Daoy (cell line): ENCODE results near the gene FBXL13. TPM values are rescaled to one million over a fixed set of nuclear protein-coding genes. Genes with fewer than 3 reads are reported as not detected.

ENCODE experiments used
- total RNA-seq: library from RNA; depleted of rRNA; stranded (reverse); fragments of >200 nt; shearing (Covaris generic); gene quantifications from 2 replicates; pipeline ENCODE4 v1.2.3, GENCODE V29; 2014; rRNA removed

FBXL13 gene
- total RNA-seq, 1 experiment from 2014 or later = 3.1 TPM

Other genes starting within 250 kb of the FBXL13 start
- 88.4 and 107 TPM in 2 replicates for gene LRRC17, start 161.8 kb downstream of the FBXL13 start, total RNA-seq
- 75.2 and 96.0 TPM in 2 replicates for gene ARMC10, start 344 bp upstream of the FBXL13 start, total RNA-seq
- gene NAPEPLD, start 74.3 kb upstream of the FBXL13 start, total RNA-seq = 8.6 and 19.1 TPM in 2 replicates
- gene PMPCB, start 222.6 kb upstream of the FBXL13 start, total RNA-seq = 211 and 222 TPM in 2 replicates